Measurements from ENCODE around the gene TPSD1. TPM values are rescaled to one million over a fixed set of nuclear protein-coding genes. Genes with fewer than 3 reads are reported as not detected.
A peak's percentile ranks its signal among the peaks of the same experiment; 100 is the strongest.

TPSD1 gene
- total and polyA plus RNA-seq, 9 of the 15 experiments (the other 6 are each of a cell fraction or from before 2014, with no cell fraction given): not detected

GRCh38 chr16:1300664-1301476 is 45.0 kb downstream of the TPSD1 start (continued):
- TF ChIP-seq ARID4B (CRISPR knock-in tag; IDR thresholded peaks at IDR 0.05) (0 out of 2 replicates have a peak, but pooled peaks have one; percentile 39), L3MBTL2 (IDR thresholded peaks at IDR 0.05) (peak; percentile 27; the same call in 1 of the 2 replicates), HNRNPL (IDR thresholded peaks at IDR 0.05; ENCODE audit: low read depth, low read length) (peak; percentile 68; the same call in 1 of the 2 replicates), ZNF609 (CRISPR knock-in tag; IDR thresholded peaks at IDR 0.05; ENCODE audit: borderline replicate concordance) (no peak), ZNF76 (CRISPR knock-in tag; IDR thresholded peaks at IDR 0.05; ENCODE audit: borderline replicate concordance) (no peak), PHF8 (IDR thresholded peaks at IDR 0.05; ENCODE audit: borderline replicate concordance, low read length) (peak; percentile 45; the same call in 1 of the 2 replicates), MITF (IDR thresholded peaks at IDR 0.05) (no peak), TARDBP (IDR thresholded peaks at IDR 0.05) (0 out of 2 replicates have a peak, but pooled peaks have one; percentile 57)
- TF ChIP-seq, protein P1, sequence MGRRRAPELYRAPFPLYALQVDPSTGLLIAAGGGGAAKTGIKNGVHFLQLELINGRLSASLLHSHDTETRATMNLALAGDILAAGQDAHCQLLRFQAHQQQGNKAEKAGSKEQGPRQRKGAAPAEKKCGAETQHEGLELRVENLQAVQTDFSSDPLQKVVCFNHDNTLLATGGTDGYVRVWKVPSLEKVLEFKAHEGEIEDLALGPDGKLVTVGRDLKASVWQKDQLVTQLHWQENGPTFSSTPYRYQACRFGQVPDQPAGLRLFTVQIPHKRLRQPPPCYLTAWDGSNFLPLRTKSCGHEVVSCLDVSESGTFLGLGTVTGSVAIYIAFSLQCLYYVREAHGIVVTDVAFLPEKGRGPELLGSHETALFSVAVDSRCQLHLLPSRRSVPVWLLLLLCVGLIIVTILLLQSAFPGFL (CRISPR knock-in tag; IDR thresholded peaks at IDR 0.05): no peak
- TF ChIP-seq, protein P2, sequence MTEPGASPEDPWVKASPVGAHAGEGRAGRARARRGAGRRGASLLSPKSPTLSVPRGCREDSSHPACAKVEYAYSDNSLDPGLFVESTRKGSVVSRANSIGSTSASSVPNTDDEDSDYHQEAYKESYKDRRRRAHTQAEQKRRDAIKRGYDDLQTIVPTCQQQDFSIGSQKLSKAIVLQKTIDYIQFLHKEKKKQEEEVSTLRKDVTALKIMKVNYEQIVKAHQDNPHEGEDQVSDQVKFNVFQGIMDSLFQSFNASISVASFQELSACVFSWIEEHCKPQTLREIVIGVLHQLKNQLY (CRISPR knock-in tag; conservative IDR thresholded peaks at IDR 0.05): no peak
